Loucy (cell line): ENCODE results near the gene TOB1.

Experiments
- EZH2phosphoT487 ChIP-seq: fragments of 200-600 bp; IDR thresholded peaks from 2 replicates; pipeline ENCODE4 v1.6.1; 2018; ENCODE audit warnings: antibody characterized with exemption, mild to moderate bottlenecking, moderate library complexity, borderline replicate concordance
- TF ChIP-seq, protein P1 (sequence below): fragments of 200-600 bp; sonication (generic); conservative IDR thresholded peaks from 2 replicates; pipeline ENCODE4 v1.5.1; 2014; ENCODE audit warnings: mild to moderate bottlenecking, antibody characterized with exemption, low read length

DNA sequence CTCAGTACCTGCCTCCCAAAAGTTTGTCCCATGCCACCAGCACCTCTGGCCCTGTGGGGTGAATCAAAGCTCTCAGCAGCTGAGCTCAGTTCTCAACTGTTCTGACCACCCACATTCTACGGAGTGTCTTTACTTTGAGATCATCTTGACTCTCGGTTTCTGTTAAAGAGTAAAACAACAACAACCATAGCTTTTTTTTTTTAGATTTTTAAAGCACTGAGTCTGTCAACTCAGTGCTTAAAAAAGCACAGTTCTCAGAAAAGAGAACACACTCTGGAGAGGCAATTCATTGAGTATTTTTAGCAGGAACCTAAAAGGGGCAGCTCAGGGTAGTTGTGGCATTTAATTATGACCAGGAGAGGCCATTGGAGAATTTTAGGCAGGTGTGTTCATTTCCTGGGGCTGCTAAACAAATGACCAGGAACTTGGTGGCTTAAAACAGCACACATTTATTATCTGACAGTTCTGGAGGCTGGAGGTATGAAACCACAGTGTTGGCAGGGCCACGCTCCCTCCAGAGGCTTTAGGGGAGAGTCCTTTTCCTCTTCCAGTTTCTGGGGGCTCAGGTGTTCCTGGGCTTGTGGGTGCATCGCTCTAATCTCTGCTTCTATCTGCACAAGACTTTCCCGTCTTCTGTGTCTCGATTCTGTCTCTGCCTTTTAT, 37.5 kb downstream of the TOB1 start:
- TF ChIP-seq, protein P1, sequence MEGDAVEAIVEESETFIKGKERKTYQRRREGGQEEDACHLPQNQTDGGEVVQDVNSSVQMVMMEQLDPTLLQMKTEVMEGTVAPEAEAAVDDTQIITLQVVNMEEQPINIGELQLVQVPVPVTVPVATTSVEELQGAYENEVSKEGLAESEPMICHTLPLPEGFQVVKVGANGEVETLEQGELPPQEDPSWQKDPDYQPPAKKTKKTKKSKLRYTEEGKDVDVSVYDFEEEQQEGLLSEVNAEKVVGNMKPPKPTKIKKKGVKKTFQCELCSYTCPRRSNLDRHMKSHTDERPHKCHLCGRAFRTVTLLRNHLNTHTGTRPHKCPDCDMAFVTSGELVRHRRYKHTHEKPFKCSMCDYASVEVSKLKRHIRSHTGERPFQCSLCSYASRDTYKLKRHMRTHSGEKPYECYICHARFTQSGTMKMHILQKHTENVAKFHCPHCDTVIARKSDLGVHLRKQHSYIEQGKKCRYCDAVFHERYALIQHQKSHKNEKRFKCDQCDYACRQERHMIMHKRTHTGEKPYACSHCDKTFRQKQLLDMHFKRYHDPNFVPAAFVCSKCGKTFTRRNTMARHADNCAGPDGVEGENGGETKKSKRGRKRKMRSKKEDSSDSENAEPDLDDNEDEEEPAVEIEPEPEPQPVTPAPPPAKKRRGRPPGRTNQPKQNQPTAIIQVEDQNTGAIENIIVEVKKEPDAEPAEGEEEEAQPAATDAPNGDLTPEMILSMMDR, result no peak
- no peak for TF ChIP-seq EZH2phosphoT487
